Loucy (cell line): Measurements from ENCODE around the gene MUC6.

ENCODE experiments used
- H2AFZ ChIP-seq: fragments of 200-600 bp; sonication (generic); 2 replicates; pipeline ENCODE4 v1.6.0; 2016; ENCODE audit warnings: antibody characterized with exemption, mild to moderate bottlenecking, low read length, moderate library complexity
- H3F3A ChIP-seq: fragments of 200-600 bp; 2 replicates; pipeline ENCODE4 v1.6.0; 2016; ENCODE audit warnings: antibody characterized with exemption, low read depth, mild to moderate bottlenecking
- H3K27me3 ChIP-seq: fragments of 200-600 bp; sonication (generic); 2 replicates; pipeline ENCODE4 v1.6.1; 2014; ENCODE audit warnings: low read length, mild to moderate bottlenecking; ENCODE audit not compliant: insufficient read depth, poor library complexity, severe bottlenecking
- H3K36me3 ChIP-seq: fragments of 200-600 bp; sonication (generic); 2 replicates; pipeline ENCODE4 v1.6.1; 2016; ENCODE audit warnings: low read length; ENCODE audit not compliant: insufficient read depth
- H3K4me1 ChIP-seq: fragments of 200-600 bp; sonication (generic); 2 replicates; pipeline ENCODE4 v1.5.1; 2014; ENCODE audit warnings: low read length, mild to moderate bottlenecking; ENCODE audit not compliant: insufficient read depth, poor library complexity, severe bottlenecking
- H3K4me2 ChIP-seq: fragments of 200-600 bp; sonication (generic); 2 replicates; pipeline ENCODE4 v1.6.0; 2014; ENCODE audit warnings: antibody characterized with exemption, low read length, low read depth, mild to moderate bottlenecking; ENCODE audit not compliant: poor library complexity, severe bottlenecking
- H3K4me3 ChIP-seq: fragments of 200-600 bp; sonication (generic); 2 replicates; pipeline ENCODE4 v1.5.1; 2014; ENCODE audit warnings: low read length, mild to moderate bottlenecking, mixed read lengths; ENCODE audit not compliant: poor library complexity, severe bottlenecking
- H3K79me2 ChIP-seq: fragments of 200-600 bp; sonication (generic); 2 replicates; pipeline ENCODE4 v1.6.1; 2014; ENCODE audit warnings: low read length; ENCODE audit not compliant: insufficient read depth
- H3K9ac ChIP-seq: fragments of 200-600 bp; sonication (generic); 2 replicates; pipeline ENCODE4 v1.6.0; 2014; ENCODE audit warnings: mild to moderate bottlenecking, low read depth, low read length, moderate library complexity; ENCODE audit not compliant: poor library complexity, severe bottlenecking
- H3K9me2 ChIP-seq: fragments of 200-600 bp; sonication (generic); replicated peaks from 2 replicates; pipeline ENCODE4 v1.6.1; 2016; ENCODE audit warnings: low read depth, low read length, mixed read lengths
- H3K9me3 ChIP-seq: fragments of 200-600 bp; sonication (generic); 2 replicates; pipeline ENCODE4 v1.6.1; 2014; ENCODE audit warnings: mild to moderate bottlenecking, antibody characterized with exemption, low read length, low read depth; ENCODE audit not compliant: insufficient read depth
- H4K20me1 ChIP-seq: fragments of 200-600 bp; sonication (generic); 2 replicates; pipeline ENCODE4 v1.6.0; 2014; ENCODE audit warnings: antibody characterized with exemption, low read length, mild to moderate bottlenecking; ENCODE audit not compliant: insufficient read depth, poor library complexity, severe bottlenecking
- CTCF ChIP-seq: fragments of 200-600 bp; sonication (generic); conservative IDR thresholded peaks from 2 replicates; pipeline ENCODE4 v1.5.1; 2014; ENCODE audit warnings: mild to moderate bottlenecking, antibody characterized with exemption, low read length
- EZH2phosphoT487 ChIP-seq: fragments of 200-600 bp; IDR thresholded peaks from 2 replicates; pipeline ENCODE4 v1.6.1; 2018; ENCODE audit warnings: antibody characterized with exemption, mild to moderate bottlenecking, moderate library complexity, borderline replicate concordance

Gene MUC6

GRCh38 chr11:1067812-1068496 is 31.4 kb upstream of the MUC6 start:
- peaks cover 5% of the 10 kb centered on the region for H3K4me1 ChIP-seq
- TF ChIP-seq CTCF (no peak), EZH2phosphoT487 (no peak)
- no peaks in the 10 kb centered on the region for H3K9me3 ChIP-seq

DNA sequence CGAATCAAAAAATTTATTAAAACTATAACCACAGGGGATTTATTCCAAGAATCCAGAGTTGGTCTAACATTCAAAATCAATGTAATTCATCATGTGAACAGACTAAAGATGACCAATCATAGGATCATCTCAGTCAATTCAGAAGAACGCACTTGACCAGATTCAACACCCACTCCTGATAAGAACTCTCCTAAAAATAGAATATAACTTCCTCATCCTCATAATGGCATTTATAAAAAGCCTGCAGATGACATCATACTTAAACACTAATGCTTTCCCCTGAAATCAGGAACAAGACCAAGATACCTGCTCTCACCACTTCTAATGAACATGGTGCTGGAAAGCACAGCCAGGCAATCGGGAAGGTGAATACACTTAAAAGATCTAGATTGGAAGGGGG is 27.6 kb upstream of the MUC6 start:
- H3F3A ChIP-seq = peaks cover 5% of the 10 kb centered on the region
- TF ChIP-seq EZH2phosphoT487 (no peak), CTCF (no peak)
- H2AFZ ChIP-seq = no peak overlapping the region
- H3K4me3 ChIP-seq = no peak overlapping the region
- no peaks in the 10 kb centered on the region for H3K36me3 ChIP-seq
- H3K9me3 ChIP-seq = no peaks in the 10 kb centered on the region
- no peaks in the 10 kb centered on the region for H3K27me3 ChIP-seq
- no peaks in the 10 kb centered on the region for H3K9me2 ChIP-seq
- H3K4me2 ChIP-seq = no peak overlapping the region
- peaks cover 16% of the 10 kb centered on the region for H3K4me1 ChIP-seq
- no peak overlapping the region for H3K9ac ChIP-seq
- no peaks in the 10 kb centered on the region for H3K79me2 ChIP-seq
- no peaks in the 10 kb centered on the region for H4K20me1 ChIP-seq

More at GRCh38 chr11:1067812-1068496, 31.4 kb upstream of the MUC6 start:
- Histone ChIP-seq H3K79me2 (no peaks in the 10 kb centered on the region), H3F3A (peaks cover 4% of the 10 kb centered on the region), H4K20me1 (no peaks in the 10 kb centered on the region), H2AFZ (no peak overlapping the region), H3K4me2 (no peak overlapping the region), H3K4me3 (no peak overlapping the region), H3K36me3 (no peaks in the 10 kb centered on the region), H3K9me2 (no peaks in the 10 kb centered on the region), H3K9ac (no peak overlapping the region), H3K27me3 (no peaks in the 10 kb centered on the region)

- H3F3A ChIP-seq = peaks cover 5% of the 10 kb centered on the region
- no peak overlapping the region for H3K9ac ChIP-seq
- no peaks in the 10 kb centered on the region for H3K36me3 ChIP-seq
- peaks cover 16% of the 10 kb centered on the region for H3K4me1 ChIP-seq
- H3K27me3 ChIP-seq = no peaks in the 10 kb centered on the region
- no peaks in the 10 kb centered on the region for H4K20me1 ChIP-seq
- H3K9me3 ChIP-seq = no peaks in the 10 kb centered on the region
- H2AFZ ChIP-seq = no peak overlapping the region; the same call in 1 of the 2 replicates
- H3K4me2 ChIP-seq = peak overlapping the region; percentile 49
- H3K79me2 ChIP-seq = no peaks in the 10 kb centered on the region
- TF ChIP-seq CTCF (no peak), EZH2phosphoT487 (no peak)
- no peaks in the 10 kb centered on the region for H3K9me2 ChIP-seq
- no peak overlapping the region for H3K4me3 ChIP-seq
These were observed 25.7 kb upstream of the MUC6 start for GRCh38 chr11:1062075-1062820.
